Measurements from ENCODE around the gene MAP3K4. TPM values are rescaled to one million over a fixed set of nuclear protein-coding genes. Genes with fewer than 3 reads are reported as not detected.

MAP3K4 gene
- total RNA-seq, 1 donor from 2014 or later = 31.9 TPM

DNA sequence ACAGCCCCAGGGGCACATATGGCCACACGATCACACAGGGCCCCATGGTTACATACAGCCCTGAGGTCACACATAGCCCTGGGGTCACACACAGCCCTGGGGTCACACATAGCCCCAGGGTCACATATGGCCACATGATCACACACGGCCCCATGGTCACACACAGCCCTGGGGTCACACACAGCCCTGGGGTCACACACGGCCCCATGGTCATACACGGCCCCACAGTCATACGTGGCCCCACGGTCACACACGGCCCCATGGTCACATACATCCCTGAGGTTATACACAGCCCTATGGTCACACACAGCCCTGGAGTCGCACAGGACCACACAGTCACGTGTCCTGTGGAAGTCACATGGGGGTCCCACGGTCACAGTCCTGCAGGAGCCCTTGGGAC lies 162.2 kb downstream of the MAP3K4 start:
- DNase-seq (ENCODE audit: low read depth) = no peak
- no peak for TF ChIP-seq CTCF (conservative IDR thresholded peaks at IDR 0.05; ENCODE audit: low read depth, low read length)
- H3K4me3 ChIP-seq (ENCODE audit: low read depth, low read length) = no peak overlapping the region

- no peak for DNase-seq (ENCODE audit: low read depth)
- no peak for TF ChIP-seq CTCF (conservative IDR thresholded peaks at IDR 0.05; ENCODE audit: low read depth, low read length)
- no peak overlapping the region for H3K4me3 ChIP-seq (ENCODE audit: low read depth, low read length)
These were observed 163.3 kb downstream of the MAP3K4 start for GRCh38 chr6:161154796-161155335.

- DNase-seq (ENCODE audit: low read depth) = no peak
- no peak overlapping the region for H3K4me3 ChIP-seq (ENCODE audit: low read depth, low read length)
- no peak for TF ChIP-seq CTCF (conservative IDR thresholded peaks at IDR 0.05; ENCODE audit: low read depth, low read length)
These were observed 169.6 kb downstream of the MAP3K4 start for GRCh38 chr6:161161121-161161520.

- H3K4me3 ChIP-seq (ENCODE audit: low read depth, low read length) = no peak overlapping the region
- DNase-seq (ENCODE audit: low read depth) = no peak
- no peak for TF ChIP-seq CTCF (conservative IDR thresholded peaks at IDR 0.05; ENCODE audit: low read depth, low read length)
These were observed 170.5 kb downstream of the MAP3K4 start for GRCh38 chr6:161161889-161162624.

GRCh38 chr6:161162722-161163121 lies 171.2 kb downstream of the MAP3K4 start:
- no peak overlapping the region for H3K4me3 ChIP-seq (ENCODE audit: low read depth, low read length)
- TF ChIP-seq CTCF (conservative IDR thresholded peaks at IDR 0.05; ENCODE audit: low read depth, low read length) = no peak
- no peak for DNase-seq (ENCODE audit: low read depth)

- TF ChIP-seq CTCF (conservative IDR thresholded peaks at IDR 0.05; ENCODE audit: low read depth, low read length) = no peak
- H3K4me3 ChIP-seq (ENCODE audit: low read depth, low read length) = no peak overlapping the region
- DNase-seq (ENCODE audit: low read depth) = no peak
These were observed 172.1 kb downstream of the MAP3K4 start for GRCh38 chr6:161163466-161164181.
